Mesendoderm (in vitro differentiated cells): ENCODE data around the gene PTPRM.

ENCODE experiments used
- DNase-seq: peaks from one replicate; pipeline ENCODE4 v3.0.0; 2013
- H2AK5ac ChIP-seq: 2 replicates; pipeline ENCODE4 v1.6.1; 2013; ENCODE audit warnings: low read length, inconsistent platforms
- H2BK120ac ChIP-seq: 2 replicates; pipeline ENCODE4 v1.6.1; 2013; ENCODE audit warnings: low read depth, mild to moderate bottlenecking, low read length, moderate library complexity, mixed read lengths
- H2BK15ac ChIP-seq: replicated peaks from 2 replicates; pipeline ENCODE4 v1.6.1; 2013; ENCODE audit warnings: low read depth, mild to moderate bottlenecking, moderate library complexity
- H2BK5ac ChIP-seq: 2 replicates; pipeline ENCODE4 v1.6.1; 2013; ENCODE audit warnings: low read length, inconsistent platforms
- H3K18ac ChIP-seq: 2 replicates; pipeline ENCODE4 v1.6.1; 2013; ENCODE audit warnings: mild to moderate bottlenecking, low read length, mixed read lengths
- H3K23ac ChIP-seq: one replicate; pipeline ENCODE4 v1.6.1; 2013; ENCODE audit warnings: low read length
- H3K27ac ChIP-seq: 2 replicates; pipeline ENCODE4 v1.5.1; 2013; ENCODE audit warnings: low read depth, mild to moderate bottlenecking, inconsistent platforms, low read length, moderate library complexity
- H3K27me3 ChIP-seq: 2 replicates; pipeline ENCODE4 v1.6.1; 2013; ENCODE audit warnings: low read length, control low read depth, mild to moderate bottlenecking, inconsistent platforms; ENCODE audit not compliant: insufficient read depth, poor library complexity
- H3K36me3 ChIP-seq: 2 replicates; pipeline ENCODE4 v1.6.1; 2013; ENCODE audit warnings: low read length, inconsistent platforms; ENCODE audit not compliant: control insufficient read depth, insufficient read depth
- H3K4ac ChIP-seq: one replicate; pipeline ENCODE4 v1.6.1; 2013; ENCODE audit warnings: low read depth, mild to moderate bottlenecking, low read length, moderate library complexity
- H3K4me1 ChIP-seq: 2 replicates; pipeline ENCODE4 v1.6.1; 2013; ENCODE audit warnings: low read depth, low read length, inconsistent platforms; ENCODE audit not compliant: control insufficient read depth
- H3K4me2 ChIP-seq: 2 replicates; pipeline ENCODE4 v1.6.1; 2013; ENCODE audit warnings: low read length
- H3K4me3 ChIP-seq: 2 replicates; pipeline ENCODE4 v1.5.1; 2013; ENCODE audit warnings: mild to moderate bottlenecking, low read length
- H3K56ac ChIP-seq: one replicate; pipeline ENCODE4 v1.6.1; 2013; ENCODE audit warnings: low read length
- H3K79me1 ChIP-seq: 2 replicates; pipeline ENCODE4 v1.6.1; 2013; ENCODE audit warnings: low read length, inconsistent platforms
- H3K79me2 ChIP-seq: 2 replicates; pipeline ENCODE4 v1.6.1; 2013; ENCODE audit warnings: mild to moderate bottlenecking, low read length; ENCODE audit not compliant: control insufficient read depth, insufficient read depth
- H3K9ac ChIP-seq: 2 replicates; pipeline ENCODE4 v1.6.1; 2013; ENCODE audit warnings: low read length, inconsistent platforms
- H4K5ac ChIP-seq: one replicate; pipeline ENCODE4 v1.6.1; 2013; ENCODE audit warnings: low read length
- H4K8ac ChIP-seq: one replicate; pipeline ENCODE4 v1.6.1; 2013; ENCODE audit warnings: low read depth, mild to moderate bottlenecking, control low read depth, low read length, moderate library complexity
- WGBS: extraction: QIAGEN DNeasy Blood & Tissue Kit; methylation state at CpG from one replicate; pipeline ENCODE4 v1.1.7; 2013; ENCODE audit warnings: low lambda C conversion rate, missing lambda C conversion rate; ENCODE audit not compliant: insufficient coverage; ENCODE audit errors: extremely low coverage; 5-methylcytosine and 5-hydroxymethylcytosine counted together

PTPRM gene

DNA sequence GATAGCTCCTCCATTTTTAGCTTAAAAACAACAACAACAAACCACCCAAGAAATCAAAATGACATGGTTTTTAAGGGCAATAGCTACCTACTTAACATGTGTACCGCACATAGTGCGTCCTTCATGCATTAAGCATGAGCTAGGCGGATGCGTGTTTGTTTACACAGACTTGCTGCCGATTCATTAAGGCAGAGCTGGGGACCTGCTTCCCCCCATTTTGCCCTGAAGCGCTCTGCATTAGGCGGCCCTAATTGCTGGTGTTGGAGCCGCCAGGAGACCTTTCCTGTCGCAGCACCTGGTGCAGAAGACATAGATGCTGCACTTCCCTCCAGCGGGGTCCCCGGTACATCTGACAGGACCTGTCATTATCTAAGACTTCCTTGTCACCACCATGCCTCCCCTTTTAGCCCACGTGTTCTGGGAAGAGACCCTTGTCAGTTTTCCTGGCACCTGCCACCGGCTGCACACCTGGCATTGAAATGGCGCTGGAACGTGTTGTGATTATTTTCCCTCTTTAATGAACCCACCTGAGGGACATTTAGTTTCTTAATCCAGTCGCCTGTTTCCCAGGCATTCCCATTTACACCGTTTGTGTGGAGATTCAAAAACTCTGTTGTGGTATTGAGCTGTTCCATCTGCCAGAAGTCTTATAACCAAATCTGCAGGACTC lies 781.1 kb downstream of the PTPRM start:
- no CpG with 5 or more reads among the region's 17 CpGs for WGBS
- Histone ChIP-seq H3K23ac (no peak overlapping the region), H4K8ac (no peak overlapping the region), H3K27me3 (no peaks in the 10 kb centered on the region), H3K4me1 (no peaks in the 10 kb centered on the region), H3K79me1 (no peaks in the 10 kb centered on the region), H2AK5ac (no peak overlapping the region), H3K56ac (no peak overlapping the region), H3K4ac (no peak overlapping the region), H3K79me2 (no peaks in the 10 kb centered on the region), H4K5ac (no peak overlapping the region), H2BK120ac (no peak overlapping the region), H2BK5ac (no peak overlapping the region), H3K9ac (no peak overlapping the region), H3K4me3 (no peak overlapping the region), H2BK15ac (no peak overlapping the region), H3K4me2 (no peak overlapping the region), H3K18ac (no peak overlapping the region), H3K27ac (no peak overlapping the region), H3K36me3 (no peaks in the 10 kb centered on the region)
- no peak for DNase-seq

GRCh38 chr18:8349608-8350323 lies 782.6 kb downstream of the PTPRM start:
- Histone ChIP-seq H3K4me3 (no peak overlapping the region), H3K27ac (no peak overlapping the region), H3K36me3 (no peaks in the 10 kb centered on the region), H2BK15ac (no peak overlapping the region), H3K4ac (no peak overlapping the region), H3K4me2 (no peak overlapping the region), H3K4me1 (no peaks in the 10 kb centered on the region), H3K56ac (no peak overlapping the region), H3K23ac (no peak overlapping the region), H3K9ac (no peak overlapping the region), H2AK5ac (no peak overlapping the region), H4K8ac (no peak overlapping the region), H3K27me3 (no peaks in the 10 kb centered on the region), H3K18ac (no peak overlapping the region), H4K5ac (no peak overlapping the region), H3K79me1 (no peaks in the 10 kb centered on the region), H2BK5ac (no peak overlapping the region), H3K79me2 (no peaks in the 10 kb centered on the region), H2BK120ac (no peak overlapping the region)
- whole genome bisulfite sequencing = no CpG with 5 or more reads among the region's 3 CpGs
- DNase-seq = no peak

DNA sequence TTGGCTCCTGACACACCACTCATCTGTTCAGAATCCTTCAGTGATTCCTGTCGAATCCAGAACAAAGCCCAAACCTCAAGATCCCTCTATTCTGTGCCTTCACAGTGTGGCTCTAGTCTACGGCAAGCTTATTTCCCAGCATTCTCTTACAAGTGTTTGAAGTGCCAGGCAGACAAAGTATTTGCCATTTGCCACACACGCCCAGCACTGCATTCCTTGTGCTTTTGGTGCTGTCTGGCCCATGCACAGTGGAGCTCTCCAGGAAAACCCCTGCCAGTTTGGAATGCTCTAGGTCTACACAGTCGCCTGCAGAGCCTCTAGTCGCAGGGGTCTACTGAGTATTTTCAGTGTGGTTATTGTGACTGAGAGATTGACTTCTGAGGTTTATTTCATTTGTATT lies 783.5 kb downstream of the PTPRM start:
- no peaks in the 10 kb centered on the region for H3K4me1 ChIP-seq
- no peak overlapping the region for H4K8ac ChIP-seq
- no peak overlapping the region for H3K9ac ChIP-seq
- H3K79me1 ChIP-seq = no peaks in the 10 kb centered on the region
- no peak overlapping the region for H3K23ac ChIP-seq
- no peak overlapping the region for H3K27ac ChIP-seq
- H3K79me2 ChIP-seq = no peaks in the 10 kb centered on the region
- H3K4me3 ChIP-seq = no peak overlapping the region
- no peak overlapping the region for H2AK5ac ChIP-seq
- H3K36me3 ChIP-seq = no peaks in the 10 kb centered on the region
- H3K56ac ChIP-seq = no peak overlapping the region
- no peak for DNase-seq
- WGBS = no CpG with 5 or more reads among the region's 5 CpGs
- no peak overlapping the region for H3K4me2 ChIP-seq
- H3K27me3 ChIP-seq = no peaks in the 10 kb centered on the region
- H3K4ac ChIP-seq = no peak overlapping the region
- H2BK5ac ChIP-seq = no peak overlapping the region
- H2BK15ac ChIP-seq = no peak overlapping the region
- no peak overlapping the region for H2BK120ac ChIP-seq
- H4K5ac ChIP-seq = no peak overlapping the region
- no peak overlapping the region for H3K18ac ChIP-seq

GRCh38 chr18:8351161-8351560 lies 784.0 kb downstream of the PTPRM start:
- Histone ChIP-seq H3K79me1 (no peaks in the 10 kb centered on the region), H2BK5ac (no peak overlapping the region), H3K27me3 (no peaks in the 10 kb centered on the region), H3K36me3 (no peaks in the 10 kb centered on the region), H3K9ac (no peak overlapping the region), H3K56ac (no peak overlapping the region), H4K8ac (no peak overlapping the region), H2BK15ac (no peak overlapping the region), H3K4me3 (no peak overlapping the region), H3K4me1 (peaks cover 2% of the 10 kb centered on the region), H3K79me2 (no peaks in the 10 kb centered on the region), H3K27ac (no peak overlapping the region), H2BK120ac (no peak overlapping the region), H3K4me2 (no peak overlapping the region), H2AK5ac (no peak overlapping the region), H3K23ac (no peak overlapping the region), H3K18ac (no peak overlapping the region), H3K4ac (no peak overlapping the region), H4K5ac (no peak overlapping the region)
- no peak for DNase-seq
- WGBS = no CpG with 5 or more reads among the region's 3 CpGs

- no CpG with 5 or more reads among the region's 5 CpGs for WGBS
- H3K56ac ChIP-seq = no peak overlapping the region
- no peak overlapping the region for H4K5ac ChIP-seq
- no peaks in the 10 kb centered on the region for H3K79me2 ChIP-seq
- H3K27me3 ChIP-seq = no peaks in the 10 kb centered on the region
- H3K79me1 ChIP-seq = no peaks in the 10 kb centered on the region
- H3K36me3 ChIP-seq = no peaks in the 10 kb centered on the region
- no peak overlapping the region for H3K23ac ChIP-seq
- no peak overlapping the region for H3K18ac ChIP-seq
- no peak overlapping the region for H2BK5ac ChIP-seq
- no peak for DNase-seq
- no peak overlapping the region for H2BK15ac ChIP-seq
- H2AK5ac ChIP-seq = no peak overlapping the region
- H3K4me2 ChIP-seq = no peak overlapping the region
- no peak overlapping the region for H3K4me3 ChIP-seq
- no peak overlapping the region for H3K27ac ChIP-seq
- no peak overlapping the region for H3K4ac ChIP-seq
- no peak overlapping the region for H3K9ac ChIP-seq
- no peak overlapping the region for H4K8ac ChIP-seq
- H3K4me1 ChIP-seq = peaks cover 18% of the 10 kb centered on the region
- H2BK120ac ChIP-seq = no peak overlapping the region
Observed at GRCh38 chr18:8354304-8354703, 787.2 kb downstream of the PTPRM start.
